Esophagus muscularis mucosa (tissue), 4 donors: Measurements from ENCODE around the gene RLN1. TPM values are rescaled to one million over a fixed set of nuclear protein-coding genes. Genes with fewer than 3 reads are reported as not detected.

Experiments used
- DNase-seq: peaks from one replicate; pipeline ENCODE4 v3.0.0-alpha.2; 2017; ENCODE audit errors: extremely low spot score
- H3K27ac ChIP-seq, 4 donors: fragments of 200-600 bp; sonication (generic); replicated peaks in 1 of 4; 1 replicate in 3 of 4; 2 replicates in 1 of 4; pipeline ENCODE4 v1.5.1; 2016 to 2019; ENCODE audit warnings: mild to moderate bottlenecking in 1 of 4
- H3K27me3 ChIP-seq, 4 donors: fragments of 200-600 bp; sonication (generic); one replicate each; pipeline versions ENCODE4 v1.5.1 to v1.6.0; 2016 to 2019
- H3K36me3 ChIP-seq, 4 donors: fragments of 200-600 bp; sonication (generic); one replicate each; pipeline ENCODE4 v1.5.1; 2016 to 2019
- H3K4me1 ChIP-seq, 4 donors: fragments of 200-600 bp; sonication (generic); one replicate each; pipeline ENCODE4 v1.5.1; 2016 to 2019
- H3K4me3 ChIP-seq, 4 donors: fragments of 200-600 bp; sonication (generic); 1 replicate in 2 of 4; 2 replicates in 2 of 4; pipeline ENCODE4 v1.5.1; 2016 to 2019; ENCODE audit warnings: mild to moderate bottlenecking in 4 of 4, moderate library complexity in 1 of 4
- H3K9me3 ChIP-seq, 4 donors: fragments of 200-600 bp; sonication (generic); 1 replicate in 3 of 4; 2 replicates in 1 of 4; pipeline ENCODE4 v1.5.1; 2016 to 2019
- CTCF ChIP-seq, 3 experiments: fragments of 200-600 bp in 2 of 3; fragments of 450-650 bp in 1 of 3; sonication (generic) in 2 of 3; IDR thresholded peaks; one replicate each; pipeline ENCODE4 v1.5.1; 2017 to 2019; ENCODE audit warnings: antibody characterized with exemption in 3 of 3, mild to moderate bottlenecking in 2 of 3, moderate library complexity in 1 of 3
- EP300 ChIP-seq: sonication (generic); formaldehyde crosslinking; IDR thresholded peaks from one replicate; pipeline ENCODE4 v1.6.1; 2017; ENCODE audit warnings: antibody characterized with exemption
- POLR2A ChIP-seq: fragments of 450-650 bp; IDR thresholded peaks from one replicate; pipeline ENCODE4 v1.6.1; 2017; ENCODE audit warnings: antibody characterized with exemption, moderate library complexity, mild to moderate bottlenecking, low read depth
- POLR2AphosphoS5 ChIP-seq, 2 donors: sonication (generic); formaldehyde crosslinking; IDR thresholded peaks; one replicate each; pipeline ENCODE4 v1.6.1; 2017; ENCODE audit warnings: antibody characterized with exemption in 2 of 2
- WGBS: methylation state at CpG from one replicate; pipeline ENCODE4 v1.1.5; 2018; 5-methylcytosine and 5-hydroxymethylcytosine counted together
- intact Hi-C: fragments of 100-400 bp; cut with DNase I; formaldehyde crosslinking; loops from one replicate; pipeline ENCODE4 v1.15.1; 2023
- total RNA-seq, 4 donors: library from RNA; depleted of rRNA; stranded (reverse); fragments of >200 nt; gene quantifications; one replicate each; pipeline versions ENCODE4 v1.1.0 to v1.2.1, GENCODE V29; 2016

The RLN1 gene
- total RNA-seq, 4 donors from 2014 or later, result not detected

DNA sequence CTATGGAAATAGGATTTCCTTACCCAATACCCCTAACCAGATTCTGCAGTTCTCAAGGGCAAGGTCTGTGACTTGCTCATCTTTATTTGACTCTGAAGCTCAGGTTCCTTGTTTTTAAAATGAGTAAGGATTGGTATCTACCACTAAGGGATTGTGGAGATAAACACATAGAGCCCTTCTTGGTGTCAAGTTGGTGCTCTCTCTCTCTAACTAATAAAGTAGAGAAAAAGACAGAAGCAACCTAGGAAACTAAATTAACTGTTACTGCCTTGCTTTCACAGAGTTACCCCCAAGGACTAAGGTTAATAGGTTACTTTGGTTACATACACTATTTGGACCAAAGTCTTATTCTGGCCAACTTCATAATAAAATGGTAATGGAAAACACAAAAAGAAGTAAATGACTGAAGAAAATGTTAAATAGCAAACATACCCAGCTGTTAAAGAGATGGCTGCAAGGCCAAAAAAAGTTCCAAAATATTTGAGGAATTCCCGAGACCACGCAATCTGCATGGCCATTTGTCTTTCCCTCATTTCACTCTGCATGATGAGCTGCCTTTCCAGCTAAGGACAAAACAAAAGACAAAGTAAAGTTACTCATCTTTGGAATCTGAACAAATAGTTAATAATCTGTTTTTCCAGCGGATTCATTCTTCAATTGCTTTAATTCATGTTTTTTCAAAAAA is 21.8 kb upstream of the RLN1 start:
- TF ChIP-seq POLR2AphosphoS5 (IDR thresholded peaks at IDR 0.05), result no peak
- no peak for TF ChIP-seq CTCF (IDR thresholded peaks at IDR 0.05)
- no peak for TF ChIP-seq EP300
- no peak for TF ChIP-seq POLR2A
- WGBS, result 75% methylated on average over 3 of the region's 3 CpGs
- intact Hi-C loops, result no loop called here

GRCh38 chr9:5360341-5360740 is 20.7 kb upstream of the RLN1 start:
- H3K4me1 ChIP-seq, result peaks cover 0 to 5% (median 0%) of the 10 kb centered on the region in 4 donors
- no peak overlapping the region for H3K27ac ChIP-seq
- intact Hi-C loops, result no loop called here
- H3K9me3 ChIP-seq, result no peaks in the 10 kb centered on the region
- no peaks in the 10 kb centered on the region for H3K27me3 ChIP-seq
- no peak overlapping the region for H3K4me3 ChIP-seq
- no peak for TF ChIP-seq CTCF (IDR thresholded peaks at IDR 0.05)
- no peak for TF ChIP-seq POLR2A
- TF ChIP-seq POLR2AphosphoS5 (IDR thresholded peaks at IDR 0.05), result no peak
- no peak for TF ChIP-seq EP300
- H3K36me3 ChIP-seq, result peaks cover 0 to 8% (median 3%) of the 10 kb centered on the region in 4 donors
- DNase-seq, result no peak

More for the DNA sequence above, 21.8 kb upstream of the RLN1 start:
- H3K9me3 ChIP-seq, result no peaks in the 10 kb centered on the region
- H3K36me3 ChIP-seq, result peaks cover 0 to 8% (median 3%) of the 10 kb centered on the region in 4 donors
- no peak for DNase-seq
- no peak overlapping the region for H3K4me3 ChIP-seq
- peaks cover 0 to 5% (median 0%) of the 10 kb centered on the region in 4 donors for H3K4me1 ChIP-seq
- no peak overlapping the region for H3K27ac ChIP-seq
- no peaks in the 10 kb centered on the region for H3K27me3 ChIP-seq

DNA sequence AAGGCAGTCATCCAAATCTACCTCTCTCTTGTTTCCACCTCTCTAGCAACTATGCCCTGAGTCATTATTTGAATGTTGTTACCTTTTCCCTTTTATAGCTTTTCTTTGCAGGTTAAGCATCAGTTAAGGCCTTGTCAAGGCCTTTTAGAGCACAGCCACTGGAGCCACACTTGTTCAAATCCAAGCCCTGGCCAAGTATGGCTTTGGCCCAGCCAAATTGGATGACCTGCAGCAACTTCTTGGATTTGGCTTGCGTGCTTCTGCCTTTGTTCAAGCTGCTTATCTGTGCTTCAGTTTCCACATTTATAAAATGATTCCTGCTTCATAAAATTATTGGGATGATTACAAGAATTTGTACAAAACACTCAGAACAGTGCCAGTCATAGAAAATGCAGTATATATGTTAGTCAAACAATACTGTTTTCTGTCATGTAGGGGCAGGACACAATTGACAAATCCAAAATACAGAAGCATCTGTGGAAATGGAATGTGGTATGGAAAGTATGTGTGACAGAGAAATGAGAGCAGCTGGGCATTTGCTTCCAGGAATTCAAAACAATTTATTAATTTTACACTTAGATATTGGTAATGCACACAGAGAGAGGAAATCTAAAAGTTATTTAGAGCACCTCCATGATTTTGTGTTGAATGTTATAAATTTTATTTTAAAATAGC is 17.9 kb upstream of the RLN1 start:
- H3K9me3 ChIP-seq, result no peaks in the 10 kb centered on the region
- TF ChIP-seq EP300 (no peak), CTCF (IDR thresholded peaks at IDR 0.05) (no peak), POLR2A (no peak), POLR2AphosphoS5 (IDR thresholded peaks at IDR 0.05) (no peak)
- no peaks in the 10 kb centered on the region for H3K27me3 ChIP-seq
- 70% methylated on average over 1 of the region's 1 CpG for WGBS
- peaks cover 0 to 8% (median 3%) of the 10 kb centered on the region in 4 donors for H3K36me3 ChIP-seq
- H3K4me1 ChIP-seq, result peaks cover 0 to 5% (median 0%) of the 10 kb centered on the region in 4 donors
- H3K27ac ChIP-seq, result no peak overlapping the region
- intact Hi-C loops, result no loop called here
- no peak for DNase-seq
- H3K4me3 ChIP-seq, result no peak overlapping the region

GRCh38 chr9:5355817-5356216 is 16.1 kb upstream of the RLN1 start:
- H3K27ac ChIP-seq, result no peak overlapping the region

More at GRCh38 chr9:5355817-5356216, 16.1 kb upstream of the RLN1 start:
- TF ChIP-seq POLR2A (no peak), POLR2AphosphoS5 (IDR thresholded peaks at IDR 0.05) (no peak), EP300 (no peak), CTCF (IDR thresholded peaks at IDR 0.05) (no peak)
- H3K27me3 ChIP-seq, result no peaks in the 10 kb centered on the region
- 89% methylated on average over 2 of the region's 2 CpGs for WGBS
- H3K36me3 ChIP-seq, result peaks cover 0 to 6% (median 3%) of the 10 kb centered on the region in 4 donors
- no peaks in the 10 kb centered on the region for H3K9me3 ChIP-seq
- intact Hi-C loops, result no loop called here
- no peak overlapping the region for H3K4me3 ChIP-seq
- DNase-seq, result no peak
- H3K4me1 ChIP-seq, result peaks cover 0 to 5% (median 0%) of the 10 kb centered on the region in 4 donors
